HepG2 (cell line): ENCODE measurements around the gene KCNJ4. TPM values are rescaled to one million over a fixed set of nuclear protein-coding genes. Genes with fewer than 3 reads are reported as not detected.
"Not testable (repeated sequence)": the region's sequence is repeated elsewhere in the genome, so short reads cannot be mapped to it uniquely, and the experiment has no call there.

Experiments
- ATAC-seq: fragments of 200-7000 bp; cut with Tn5 transposase; 3 replicates; pipeline ENCODE4 v1.9.1; 2020; ENCODE audit warnings: mild to moderate bottlenecking, moderate library complexity
- BruUV-seq: library from RNA; stranded (reverse); fragments of 400-500 nt; replicated peaks from 2 replicates; lab custom pipeline; 2021; lab: Mats Ljungman, UMichigan
- CTCF ChIA-PET: fragments of 300-600 bp; formaldehyde crosslinking; extraction: SDS; loops from one replicate; lab custom pipeline; 2021; ENCODE audit warnings: low total read pairs, inconsistent platforms, low intra/inter-chr PET ratio; lab: Yijun Ruan, JAX
- POLR2A ChIA-PET: fragments of 350-600 bp; sonication (Branson Sonifier 250); formaldehyde crosslinking; loops from one replicate; lab custom pipeline; 2020; ENCODE audit warnings: antibody characterized with exemption, inconsistent platforms; lab: Yijun Ruan, JAX
- DNase-seq: peaks from one replicate; pipeline ENCODE4 v3.0.0-alpha.2; 2015; ENCODE audit warnings: low spot score
- FAIRE-seq: peaks from 3 replicates; lab custom pipeline; 2011; peaks lifted over from hg19 to GRCh38; lab: Jason Lieb, UNC
- H2AFZ ChIP-seq: one replicate; pipeline ENCODE4 v1.6.1; 2011; ENCODE audit warnings: low read length, inconsistent platforms
- H3K27ac ChIP-seq: fragments of 300-600 bp; 3 replicates; pipeline ENCODE4 v1.8.0; 2011; ENCODE audit warnings: mixed run types, mild to moderate bottlenecking, mixed read lengths, low read length, inconsistent platforms; ENCODE audit not compliant: insufficient read depth; ENCODE audit errors: extremely low read length
- H3K27me3 ChIP-seq, 2 experiments: fragments of 200-600 bp in 1 of 2; 2 replicates in 1 of 2; 3 replicates in 1 of 2; pipeline versions ENCODE4 v1.6.0 to v1.8.0; 2011; ENCODE audit warnings: low read length in 2 of 2, mild to moderate bottlenecking in 2 of 2, moderate library complexity in 2 of 2, inconsistent platforms in 1 of 2; ENCODE audit not compliant: insufficient read depth in 2 of 2, control insufficient read depth in 1 of 2
- H3K36me3 ChIP-seq, 2 experiments: fragments of 200-600 bp in 1 of 2; replicated peaks in 1 of 2; 2 replicates in 1 of 2; 3 replicates in 1 of 2; pipeline versions ENCODE4 v1.5.1 to v1.8.0; 2011; ENCODE audit warnings: low read length in 2 of 2, inconsistent platforms in 1 of 2; ENCODE audit not compliant: insufficient read depth in 2 of 2, control insufficient read depth in 1 of 2
- H3K4me1 ChIP-seq: 2 replicates; pipeline ENCODE4 v1.5.1; 2012; ENCODE audit warnings: low read length, inconsistent platforms; ENCODE audit not compliant: insufficient read depth
- H3K4me2 ChIP-seq: 2 replicates; pipeline ENCODE4 v1.6.0; 2011; ENCODE audit warnings: low read depth, low read length, inconsistent platforms
- H3K4me3 ChIP-seq, 3 experiments: fragments of 200-600 bp in 1 of 3; sonication (generic), shearing (Covaris generic) in 1 of 3; replicated peaks in 1 of 3; 2 replicates each; pipeline ENCODE4 v1.5.1; 2011 to 2016; ENCODE audit warnings: low read length in 3 of 3, inconsistent platforms in 2 of 3, low read depth in 2 of 3, mild to moderate bottlenecking in 2 of 3, control low read depth in 1 of 3, mixed read lengths in 1 of 3; ENCODE audit not compliant: insufficient read depth in 1 of 3
- H3K79me2 ChIP-seq: one replicate; pipeline ENCODE4 v1.6.1; 2011; ENCODE audit warnings: low read length, inconsistent platforms; ENCODE audit not compliant: insufficient read depth
- H3K9ac ChIP-seq: 2 replicates; pipeline ENCODE4 v1.6.0; 2011; ENCODE audit warnings: mild to moderate bottlenecking, low read depth, low read length, inconsistent platforms; ENCODE audit not compliant: insufficient read depth
- H3K9me3 ChIP-seq: 2 replicates; pipeline ENCODE4 v1.5.1; 2012; ENCODE audit warnings: mild to moderate bottlenecking, low read length
- H4K20me1 ChIP-seq: 2 replicates; pipeline ENCODE4 v1.6.0; 2011; ENCODE audit warnings: inconsistent platforms, mild to moderate bottlenecking, low read length, moderate library complexity; ENCODE audit not compliant: insufficient read depth
- ASH2L ChIP-seq: fragments of 300-600, 200-600 bp; sonication (generic); IDR thresholded peaks from 2 replicates; pipeline ENCODE4 v1.7.0; 2017; ENCODE audit warnings: low read depth, mild to moderate bottlenecking, moderate library complexity, mixed read lengths, low read length; ENCODE audit not compliant: insufficient read length
- CTCF ChIP-seq: sonication (generic); formaldehyde crosslinking; IDR thresholded peaks from 2 replicates; pipeline ENCODE4 v1.5.0; 2020; ENCODE audit warnings: mild to moderate bottlenecking, missing genetic modification reagents, moderate library complexity
- KLF13 ChIP-seq: sonication (generic); formaldehyde crosslinking; IDR thresholded peaks from 2 replicates; pipeline ENCODE4 v1.4.0; 2020; ENCODE audit warnings: mild to moderate bottlenecking, missing genetic modification reagents
- TAF15 ChIP-seq: fragments of 200-400 bp; formaldehyde crosslinking; IDR thresholded peaks from one replicate; pipeline ENCODE4 v1.6.1; 2018; ENCODE audit warnings: mild to moderate bottlenecking, low read depth, low read length; ENCODE audit not compliant: poor library complexity, severe bottlenecking
- ZNF292 ChIP-seq: sonication (generic); formaldehyde crosslinking; IDR thresholded peaks from 2 replicates; pipeline ENCODE4 v1.8.1; 2022; ENCODE audit warnings: mild to moderate bottlenecking, low read depth, missing genetic modification reagents, borderline replicate concordance
- ZNF780A ChIP-seq: sonication (generic); formaldehyde crosslinking; IDR thresholded peaks from 2 replicates; pipeline ENCODE4 v1.8.0; 2022; ENCODE audit warnings: mild to moderate bottlenecking, missing genetic modification reagents, moderate library complexity
- ZNF816 ChIP-seq: sonication (generic); formaldehyde crosslinking; IDR thresholded peaks from 2 replicates; pipeline ENCODE4 v1.8.0; 2022; ENCODE audit warnings: missing genetic modification reagents, mild to moderate bottlenecking, borderline replicate concordance
- WGBS: methylation state at CpG from one replicate; pipeline ENCODE4 v1.1.6; 2017; ENCODE audit warnings: low lambda C conversion rate; 5-methylcytosine and 5-hydroxymethylcytosine counted together
- in situ Hi-C: cut with HindIII; loops from 2 replicates; pipeline ENCODE4 v1.10.0; 2017; ENCODE audit warnings: low pct_unique_long_range_greater_than_20kb; ENCODE audit not compliant: extremely low pct_ligation_motif_present
- intact Hi-C: fragments of 100-400 bp; cut with micrococcal nuclease; formaldehyde crosslinking; loops from one replicate; pipeline ENCODE4 v1.10.0; 2022; ENCODE audit not compliant: unreplicated experiment
- polyA plus RNA-seq, 8 experiments: library from polyadenylated mRNA; depleted of rRNA in 3 of 8; stranded (reverse) in 7 of 8; unstranded in 1 of 8; fragments of >200 nt; fragmentation: Illumina TruSeq in 4 of 8; extraction: Trizol in 4 of 8; gene quantifications; 2 replicates each; pipeline versions ENCODE4 v1.2.1 to v1.2.3, GENCODE V29; 2011 to 2016; ENCODE audit warnings: low read depth in 4 of 8, missing spikeins in 1 of 8, mixed read lengths in 1 of 8; ENCODE audit not compliant: insufficient read depth in 1 of 8
- total RNA-seq, 5 experiments: library from RNA; depleted of rRNA; stranded (reverse); fragments of >200 nt; fragmentation: Illumina TruSeq; extraction: Trizol; gene quantifications; 2 replicates each; pipeline ENCODE4 v1.2.3, GENCODE V29; 2016; ENCODE audit warnings: low read depth in 1 of 5

Gene KCNJ4
- total and polyA plus RNA-seq, 2 of the 13 experiments (the other 11 are each of a cell fraction or from before 2014, with no cell fraction given): not detected

GRCh38 chr22:38470179-38470578 lies 15.2 kb upstream of the KCNJ4 start:
- FAIRE-seq, in situ Hi-C loops, H3K4me3 ChIP-seq, H3K9me3 ChIP-seq, H3K36me3 ChIP-seq, H3K4me2 ChIP-seq, H3K9ac ChIP-seq, CTCF ChIA-PET, DNase-seq, H2AFZ ChIP-seq, intact Hi-C loops, H3K79me2 ChIP-seq, H3K27ac ChIP-seq, H3K27me3 ChIP-seq, ATAC-seq, H4K20me1 ChIP-seq, BruUV-seq: not testable (repeated sequence)
- H3K4me1 ChIP-seq: peaks cover 39% of the 10 kb centered on the region
- 94% methylated on average over 10 of the region's 10 CpGs for WGBS
- POLR2A ChIA-PET: interaction anchor here (0.7 kb wide), 1 partner anchor 13 kb away, joined by 3 read pairs; no protein-coding TSS in a partner anchor

- no peaks in the 10 kb centered on the region for H3K79me2 ChIP-seq
- in situ Hi-C loops (no loop called here), intact Hi-C loops (no loop called here)
- H2AFZ ChIP-seq: no peak overlapping the region
- H4K20me1 ChIP-seq: no peaks in the 10 kb centered on the region
- H3K9me3 ChIP-seq: no peaks in the 10 kb centered on the region
- peak overlapping the region in 1 of 3 experiments; percentile 87; a peak in 1 of 6 replicates for H3K4me3 ChIP-seq
- H3K9ac ChIP-seq: peak overlapping the region; percentile 81; the same call in 1 of the 2 replicates
- H3K36me3 ChIP-seq: no peaks in the 10 kb centered on the region
- no peak for DNase-seq
- FAIRE-seq: no peak
- TF ChIP-seq ZNF780A (no peak), ZNF816 (CRISPR knock-in tag) (no peak), ZNF292 (CRISPR knock-in tag) (no peak), ASH2L (no peak), KLF13 (CRISPR knock-in tag) (no peak), CTCF (no peak), TAF15 (no peak)
- H3K27ac ChIP-seq: no peak overlapping the region
- POLR2A ChIA-PET: no interaction called here
- H3K27me3 ChIP-seq: peaks cover 0 to 10% of the 10 kb centered on the region in 2 experiments; a peak in 3 of 5 replicates
- peak overlapping the region; percentile 96 for H3K4me2 ChIP-seq
- 92% methylated on average over 5 of the region's 6 CpGs for whole genome bisulfite sequencing
- CTCF ChIA-PET: no interaction called here
- no TSS peak for BruUV-seq
- peaks cover 47% of the 10 kb centered on the region for H3K4me1 ChIP-seq
- ATAC-seq: no peak
Measured at GRCh38 chr22:38469306-38469781, 14.3 kb upstream of the KCNJ4 start.
